Panc1 (cell line): ENCODE measurements around the gene KIAA0232. TPM values are rescaled to one million over a fixed set of nuclear protein-coding genes. Genes with fewer than 3 reads are reported as not detected.

Source experiments
- ATAC-seq: fragments of 200-7000 bp; cut with Tn5 transposase; 2 replicates; pipeline ENCODE4 v1.9.1; 2020; ENCODE audit warnings: mild to moderate bottlenecking, moderate library complexity
- BruUV-seq: library from RNA; stranded (reverse); fragments of 400-500 nt; replicated peaks from 2 replicates; lab custom pipeline; 2021; lab: Mats Ljungman, UMichigan
- CTCF ChIA-PET: fragments of 300-600 bp; sonication (Branson Sonifier 250); formaldehyde crosslinking; loops from one replicate; lab custom pipeline; 2022; ENCODE audit warnings: antibody characterized with exemption; lab: Charles Lee
- POLR2A ChIA-PET: fragments of 300-600 bp; sonication (Branson Sonifier 250); formaldehyde crosslinking; loops from one replicate; lab custom pipeline; 2022; ENCODE audit warnings: antibody characterized with exemption; lab: Charles Lee
- DNase-seq: peaks from one replicate; pipeline ENCODE4 v3.0.0-alpha.2; 2010; ENCODE audit warnings: low read depth, low spot score
- H3K27ac ChIP-seq: 2 replicates; pipeline ENCODE4 v1.5.1; 2011; ENCODE audit warnings: mild to moderate bottlenecking, low read length, inconsistent platforms
- H3K27me3 ChIP-seq: fragments of 200-500 bp; sonication (Bioruptor generic); 2 replicates; pipeline ENCODE4 v1.6.0; 2014; ENCODE audit warnings: low read length, inconsistent platforms; ENCODE audit not compliant: control insufficient read depth, insufficient read depth
- H3K36me3 ChIP-seq: fragments of 200-500 bp; sonication (Bioruptor generic); 2 replicates; pipeline ENCODE4 v1.5.1; 2014; ENCODE audit warnings: inconsistent platforms, mild to moderate bottlenecking, low read length, moderate library complexity; ENCODE audit not compliant: control insufficient read depth, insufficient read depth
- H3K4me1 ChIP-seq: 2 replicates; pipeline ENCODE4 v1.5.1; 2011; ENCODE audit warnings: inconsistent platforms, mild to moderate bottlenecking, low read length, moderate library complexity; ENCODE audit not compliant: control insufficient read depth, insufficient read depth
- H3K4me3 ChIP-seq, 2 experiments: 2 replicates each; pipeline ENCODE4 v1.5.1; 2011 to 2012; ENCODE audit warnings: low read depth in 2 of 2, low read length in 2 of 2, mild to moderate bottlenecking in 2 of 2, inconsistent platforms in 1 of 2, moderate library complexity in 1 of 2
- H3K9me3 ChIP-seq: fragments of 200-500 bp; sonication (Bioruptor generic); 2 replicates; pipeline ENCODE4 v1.5.1; 2014; ENCODE audit warnings: low read depth, mild to moderate bottlenecking, inconsistent platforms, low read length, moderate library complexity; ENCODE audit not compliant: control insufficient read depth, insufficient read depth
- CTCF ChIP-seq: fragments of 450-650 bp; IDR thresholded peaks from 2 replicates; pipeline ENCODE4 v1.5.1; 2017; ENCODE audit warnings: mild to moderate bottlenecking
- POLR2AphosphoS5 ChIP-seq: IDR thresholded peaks from 2 replicates; pipeline ENCODE4 v1.6.1; 2012; ENCODE audit warnings: mild to moderate bottlenecking, low read depth, low read length, moderate library complexity
- REST ChIP-seq, 2 experiments: IDR thresholded peaks; 2 replicates each; pipeline ENCODE4 v1.6.1; 2011 to 2012; ENCODE audit warnings: low read depth in 2 of 2, control low read depth in 1 of 2, low read length in 1 of 2, mild to moderate bottlenecking in 1 of 2, moderate library complexity in 1 of 2; ENCODE audit not compliant: insufficient read depth in 1 of 2
- SIN3A ChIP-seq: IDR thresholded peaks from 2 replicates; pipeline ENCODE4 v1.6.1; 2012; ENCODE audit warnings: low read depth, mild to moderate bottlenecking, low read length, moderate library complexity, borderline replicate concordance; ENCODE audit not compliant: insufficient read depth
- TCF7L2 ChIP-seq: IDR thresholded peaks from 2 replicates; pipeline ENCODE4 v1.6.1; 2011; ENCODE audit warnings: mild to moderate bottlenecking, low read depth, low read length, inconsistent platforms
- in situ Hi-C: cut with HindIII; loops from 2 replicates; pipeline ENCODE4 v1.10.0; 2016; ENCODE audit warnings: low sequenced_read_pairs, low pct_unique_long_range_greater_than_20kb
- intact Hi-C: fragments of 100-400 bp; cut with micrococcal nuclease; formaldehyde crosslinking; loops from one replicate; pipeline ENCODE4 v1.10.0; 2022; ENCODE audit not compliant: unreplicated experiment
- total RNA-seq: library from RNA; stranded (reverse); gene quantifications from one replicate; pipeline ENCODE4 v1.2.1, GENCODE V29; 2021; ENCODE audit not compliant: unreplicated experiment

KIAA0232 gene
- total RNA-seq, 1 experiment from 2014 or later: 20.2 TPM

GRCh38 chr4:6849691-6850090 lies 67.2 kb downstream of the KIAA0232 start:
- POLR2A ChIA-PET: no interaction called here
- in situ Hi-C loops: no loop called here
- BruUV-seq: no TSS peak

GRCh38 chr4:6851431-6851830 lies 68.9 kb downstream of the KIAA0232 start:
- no peak for ATAC-seq
- Histone ChIP-seq H3K27me3 (no peaks in the 10 kb centered on the region), H3K9me3 (peaks cover 10% of the 10 kb centered on the region; the same call in 1 of the 2 replicates), H3K36me3 (peaks cover 3% of the 10 kb centered on the region), H3K4me1 (no peaks in the 10 kb centered on the region; the same call in 1 of the 2 replicates), H3K4me3 (no peak overlapping the region), H3K27ac (no peak overlapping the region)
- in situ Hi-C loops: no loop called here
- TF ChIP-seq POLR2AphosphoS5 (no peak), SIN3A (no peak), CTCF (no peak), TCF7L2 (no peak), REST (IDR thresholded peaks at IDR 0.05; ENCODE audit: insufficient read depth in 1 of 2, low read depth in 2 of 2, low read length in 1 of 2) (no peak)
- intact Hi-C loops: no loop called here
- no TSS peak for BruUV-seq
- ChIA-PET CTCF (no interaction called here), POLR2A (interaction anchor here (0.5 kb wide), 1 partner anchor 134 kb away, joined by 11 read pairs; no protein-coding TSS in a partner anchor)
- DNase-seq: no peak

More at GRCh38 chr4:6849691-6850090, 67.2 kb downstream of the KIAA0232 start:
- ATAC-seq: no peak
- intact Hi-C loops: no loop called here
- CTCF ChIA-PET: no interaction called here
- DNase-seq: no peak
- H3K27me3 ChIP-seq: no peaks in the 10 kb centered on the region
- H3K9me3 ChIP-seq: peaks cover 10% of the 10 kb centered on the region; the same call in 1 of the 2 replicates
- peaks cover 3% of the 10 kb centered on the region for H3K36me3 ChIP-seq
- H3K27ac ChIP-seq: no peak overlapping the region
- H3K4me3 ChIP-seq: no peak overlapping the region
- H3K4me1 ChIP-seq: no peaks in the 10 kb centered on the region; the same call in 1 of the 2 replicates
- TF ChIP-seq CTCF (no peak), SIN3A (no peak)
